Epithelial cell of prostate (primary cell): ENCODE data around the gene PIEZO2.

Experiments used
- DNase-seq: peaks from one replicate; pipeline ENCODE4 v3.0.0-alpha.2; 2011; ENCODE audit warnings: low read depth, low spot score
- H3K27ac ChIP-seq: fragments of 450-650 bp; 2 replicates; pipeline ENCODE4 v1.5.1; 2017; ENCODE audit warnings: mild to moderate bottlenecking

PIEZO2 gene

DNA sequence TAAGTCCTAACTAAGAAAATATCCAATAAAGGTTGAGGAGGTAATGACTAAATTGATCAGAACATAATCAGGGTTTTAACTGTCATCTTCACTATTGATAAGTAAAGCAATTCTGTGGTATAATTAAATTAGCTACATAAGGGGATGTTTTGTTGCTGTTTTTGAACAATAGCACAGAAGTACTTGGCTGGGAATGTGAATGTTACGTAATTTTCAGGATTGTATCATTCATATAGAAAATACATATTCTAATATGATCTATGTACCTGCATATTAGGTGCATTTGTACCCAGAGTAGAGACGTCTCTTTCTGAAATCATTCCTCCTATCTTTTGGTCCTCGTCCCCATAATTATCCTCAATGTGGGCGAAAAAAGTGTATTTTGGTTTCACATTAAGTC is 109.0 kb downstream of the PIEZO2 start:
- H3K27ac ChIP-seq, result no peak overlapping the region
- no peak for DNase-seq

DNA sequence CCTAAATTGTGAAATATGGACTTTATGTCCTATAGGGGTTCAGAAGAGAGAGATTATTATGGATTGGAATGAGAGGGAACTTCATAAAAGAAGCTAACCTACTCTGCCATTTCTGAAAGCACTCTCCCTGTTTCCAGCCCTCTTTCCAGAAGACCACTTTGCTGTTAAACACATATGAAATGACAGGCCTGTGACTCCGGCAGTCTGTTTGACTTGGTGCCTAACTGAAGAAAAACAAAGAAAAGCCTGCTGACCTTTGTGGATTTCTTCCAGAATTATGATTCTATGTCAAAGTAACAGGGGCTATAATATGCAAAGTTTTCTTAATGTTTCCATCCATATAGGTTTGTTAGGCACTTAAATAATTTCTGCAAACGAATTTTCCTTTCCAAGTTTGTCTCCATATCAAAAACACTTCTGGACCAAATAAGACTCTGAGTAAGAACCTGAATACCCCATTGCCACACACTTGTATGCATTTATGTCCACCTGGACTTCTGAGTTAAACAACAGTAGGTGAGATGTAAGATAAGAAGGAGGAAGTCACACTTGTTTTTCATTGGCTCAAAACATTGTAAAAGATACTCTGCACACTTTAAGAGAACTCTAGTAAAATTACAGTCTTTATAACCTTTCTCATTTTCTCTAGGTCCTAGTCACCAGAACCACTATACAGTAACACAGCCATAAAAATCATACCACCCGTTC is 111.7 kb downstream of the PIEZO2 start:
- no peak for DNase-seq
- H3K27ac ChIP-seq, result no peak overlapping the region

DNA sequence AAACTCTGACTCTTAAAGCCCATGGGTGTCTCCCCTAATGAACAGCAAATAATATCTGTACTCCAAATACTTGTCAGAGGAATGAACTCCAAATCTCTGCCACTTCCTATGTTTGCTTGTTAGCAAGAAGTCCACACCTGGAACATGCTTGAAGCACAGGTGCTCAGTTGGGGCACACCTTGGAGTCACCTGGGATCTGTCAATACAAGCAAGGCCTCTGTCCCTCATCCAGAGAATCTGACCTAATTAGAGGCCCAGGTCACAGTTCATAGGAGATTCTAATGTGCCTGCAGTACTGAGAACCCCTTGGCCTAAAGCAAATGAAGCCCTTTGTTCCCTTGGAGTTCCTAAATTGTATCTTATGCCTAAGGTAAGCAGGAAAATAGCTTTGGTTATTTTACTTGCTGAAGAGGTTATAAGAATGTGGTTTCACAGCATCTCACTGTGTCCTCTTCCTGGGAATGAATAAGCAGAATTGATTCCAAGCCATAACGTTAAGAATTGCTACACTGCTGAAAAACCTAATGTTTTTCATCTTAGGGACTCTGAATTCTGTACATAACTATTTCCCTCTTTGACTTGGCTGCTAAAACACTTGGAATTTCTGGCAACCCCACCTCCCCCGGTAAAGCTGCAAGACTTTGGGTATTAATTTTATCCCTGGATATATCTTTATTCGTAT is 113.4 kb downstream of the PIEZO2 start:
- DNase-seq, result no peak
- H3K27ac ChIP-seq, result no peak overlapping the region

DNA sequence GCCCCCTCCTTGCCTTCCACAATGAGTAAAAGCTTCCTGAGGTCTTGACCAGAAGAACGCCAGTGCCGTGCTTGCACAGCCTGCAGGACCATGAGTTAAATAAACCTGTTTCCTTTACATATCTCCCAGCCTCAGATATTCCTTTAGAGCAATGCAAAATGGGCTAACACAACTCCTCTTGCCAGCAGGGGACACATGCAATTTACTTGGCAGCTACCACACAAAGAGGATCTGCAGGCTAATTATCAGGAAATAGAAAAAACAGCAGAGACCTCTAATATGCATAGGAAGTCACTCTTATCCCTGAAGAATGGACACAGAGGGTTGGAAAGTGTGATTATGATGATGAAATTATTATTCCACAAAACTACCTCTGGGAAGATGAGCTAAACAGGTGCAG is 114.0 kb downstream of the PIEZO2 start:
- H3K27ac ChIP-seq, result no peak overlapping the region
- DNase-seq, result no peak

DNA sequence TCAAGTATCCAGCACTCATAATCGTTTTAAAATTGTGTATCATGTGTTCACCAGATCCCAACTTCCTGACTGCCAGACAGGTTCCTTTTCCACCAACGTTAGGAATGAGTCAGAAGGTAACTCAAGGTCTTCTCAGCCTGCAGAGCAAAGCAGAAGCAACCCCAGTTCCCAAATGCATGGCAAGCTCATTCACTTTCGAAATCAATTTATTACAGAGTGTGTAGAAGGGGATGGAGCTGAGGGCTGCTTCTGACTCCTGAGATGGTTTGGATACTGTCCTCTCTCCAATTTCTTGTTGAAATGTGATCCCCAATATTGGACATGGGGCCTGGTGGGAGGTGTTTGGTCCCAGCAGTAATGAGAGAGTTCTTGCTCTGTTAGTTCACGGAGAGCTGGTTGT is 114.5 kb downstream of the PIEZO2 start:
- DNase-seq, result no peak
- H3K27ac ChIP-seq, result no peak overlapping the region

DNA sequence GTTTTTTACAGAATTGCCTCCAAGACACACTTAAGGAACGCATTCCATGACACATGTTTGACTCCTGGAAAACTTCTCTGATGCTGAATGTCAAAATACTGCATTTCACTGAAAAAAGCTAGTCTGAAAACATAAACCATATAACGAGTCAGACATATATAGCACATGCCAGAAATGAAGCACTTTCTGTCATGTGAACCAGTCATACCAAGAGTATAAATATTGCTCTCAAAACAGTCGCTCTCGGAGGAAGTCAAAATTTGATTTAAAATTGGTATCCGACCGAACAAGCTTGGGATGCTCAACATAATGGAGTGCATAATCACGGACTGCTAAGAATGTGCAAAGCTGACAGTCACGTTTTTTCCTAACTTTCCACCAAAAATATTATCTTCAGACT is 115.9 kb downstream of the PIEZO2 start:
- no peak overlapping the region for H3K27ac ChIP-seq
- DNase-seq, result no peak

DNA sequence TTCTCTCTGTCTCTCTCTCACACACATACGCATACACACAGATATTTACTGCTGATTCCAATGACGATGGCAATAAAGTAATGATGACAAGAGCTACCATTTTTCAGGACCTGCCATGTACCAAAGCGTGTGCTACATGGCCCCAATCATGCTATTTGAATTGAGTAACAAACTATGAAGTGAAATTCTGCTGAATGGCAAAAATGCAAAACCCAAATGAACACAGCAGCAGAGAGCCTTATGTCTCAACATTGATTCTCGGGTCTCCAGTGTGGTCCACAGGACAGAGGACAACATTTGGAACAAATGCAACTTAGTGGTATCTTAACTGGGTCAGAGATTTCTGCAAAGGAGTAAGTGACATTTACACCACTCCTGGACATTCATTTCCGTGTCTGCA is 117.4 kb downstream of the PIEZO2 start:
- DNase-seq, result no peak
- H3K27ac ChIP-seq, result no peak overlapping the region

DNA sequence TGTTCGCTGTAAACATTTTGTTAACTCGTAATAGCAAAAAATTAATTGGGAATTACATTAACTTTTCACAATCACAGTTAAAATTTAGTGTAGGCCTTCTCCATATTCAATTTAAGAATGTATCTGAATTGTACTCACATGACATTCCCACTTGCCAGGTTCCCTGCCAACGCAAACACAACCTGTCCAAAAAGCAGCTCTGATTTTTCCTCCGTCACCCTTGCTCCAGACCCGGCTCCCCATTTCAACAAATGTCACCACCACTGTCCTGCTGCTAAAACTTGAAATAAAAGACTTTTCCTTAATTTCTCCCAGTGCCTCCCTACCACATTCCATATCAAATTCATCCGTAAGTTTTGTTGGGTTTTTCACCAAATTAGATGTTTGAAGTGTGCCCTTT is 120.3 kb downstream of the PIEZO2 start:
- H3K27ac ChIP-seq, result no peak overlapping the region
- no peak for DNase-seq

DNA sequence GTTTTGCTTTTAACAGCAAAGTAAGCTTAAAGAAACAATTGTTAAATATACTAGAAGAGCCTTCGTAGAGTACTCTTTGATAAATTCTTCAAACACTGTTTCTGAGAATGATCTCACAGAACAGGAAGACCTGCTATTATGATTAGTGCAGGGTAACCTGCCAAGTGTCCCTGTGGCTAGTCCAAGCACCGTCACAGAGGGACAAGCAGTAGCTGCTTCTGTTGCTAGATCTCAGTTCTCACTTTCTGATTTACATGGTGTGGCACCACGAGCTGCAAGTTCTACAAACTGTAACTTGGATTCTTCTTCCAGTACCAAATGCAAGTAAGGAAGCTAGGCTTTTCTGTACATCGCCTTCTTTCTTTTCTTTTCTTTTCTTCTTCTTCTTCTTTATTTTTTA is 121.5 kb downstream of the PIEZO2 start:
- DNase-seq, result no peak
- no peak overlapping the region for H3K27ac ChIP-seq

DNA sequence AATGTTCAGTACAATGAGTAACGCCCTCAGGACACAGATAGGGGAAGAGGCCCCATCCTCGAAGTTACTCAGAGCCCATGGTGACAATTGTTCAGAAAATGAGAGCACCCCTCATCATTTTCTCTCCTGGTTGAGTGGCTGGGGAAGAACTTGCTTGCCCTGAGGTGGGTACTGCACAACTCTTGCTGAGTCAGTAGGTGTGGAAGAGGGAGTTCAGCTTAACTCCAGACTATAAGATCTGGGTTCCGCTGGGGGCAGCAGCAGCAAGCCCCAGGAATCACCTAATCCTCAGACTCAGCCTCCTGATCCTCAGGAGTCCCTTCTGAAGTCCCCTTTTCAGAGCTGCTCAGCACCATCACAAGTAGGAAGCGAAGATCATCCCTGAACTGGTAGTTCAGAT is 123.7 kb downstream of the PIEZO2 start:
- no peak overlapping the region for H3K27ac ChIP-seq
- no peak for DNase-seq

DNA sequence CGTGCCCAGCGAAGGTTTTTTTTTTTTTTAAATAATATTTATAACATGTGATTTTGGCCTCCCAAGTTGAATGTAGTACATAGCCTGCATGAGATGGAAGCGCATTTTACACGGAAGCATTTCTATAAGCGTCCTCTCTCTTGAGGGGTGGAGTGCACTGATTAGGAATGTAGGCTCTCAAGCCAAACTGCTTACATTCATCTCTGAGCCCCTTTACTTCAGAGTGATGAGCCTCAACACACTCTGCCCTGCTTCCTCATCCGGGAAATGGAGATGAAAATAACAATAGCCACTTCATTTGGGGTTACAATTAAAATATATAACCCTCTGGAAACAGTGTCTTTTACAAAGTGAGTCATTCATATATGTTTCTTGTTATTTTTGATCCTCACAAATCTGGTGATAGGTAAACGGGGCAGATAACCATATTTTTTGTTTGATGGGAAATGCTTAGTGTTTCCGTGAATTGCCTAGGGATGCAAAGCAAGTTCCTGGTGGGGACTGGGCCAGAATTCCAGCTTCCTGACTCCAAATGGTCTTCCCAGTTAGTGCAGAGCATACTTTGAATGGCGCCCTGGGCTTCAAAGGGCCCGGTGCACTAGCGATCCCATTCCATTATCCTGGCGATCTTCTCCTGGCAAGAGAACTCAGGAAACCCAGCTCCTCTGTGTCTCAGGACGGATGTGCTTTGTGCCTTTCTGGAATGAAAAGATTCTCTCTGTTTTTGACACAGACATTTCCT is 124.3 kb downstream of the PIEZO2 start:
- no peak overlapping the region for H3K27ac ChIP-seq
- no peak for DNase-seq

DNA sequence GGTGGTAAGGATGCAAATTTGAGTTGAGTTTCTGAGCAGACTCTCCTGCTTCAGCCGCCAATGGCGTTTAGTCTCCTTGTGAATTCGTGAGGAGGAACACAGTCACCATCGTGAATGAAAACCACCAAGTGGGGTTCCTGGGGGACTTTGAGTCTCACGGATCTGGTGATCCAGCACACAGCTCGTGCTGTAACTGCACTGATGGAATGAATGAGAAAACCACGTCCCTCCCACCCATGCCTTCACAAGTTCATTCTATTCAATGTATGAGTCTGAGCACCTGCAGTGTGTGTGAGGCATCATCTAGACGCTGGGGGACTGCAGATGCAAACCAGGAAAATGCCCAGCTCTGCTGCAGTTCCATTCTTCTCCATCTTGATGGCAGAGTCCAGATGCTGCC is 127.9 kb downstream of the PIEZO2 start:
- no peak overlapping the region for H3K27ac ChIP-seq
- DNase-seq, result no peak

DNA sequence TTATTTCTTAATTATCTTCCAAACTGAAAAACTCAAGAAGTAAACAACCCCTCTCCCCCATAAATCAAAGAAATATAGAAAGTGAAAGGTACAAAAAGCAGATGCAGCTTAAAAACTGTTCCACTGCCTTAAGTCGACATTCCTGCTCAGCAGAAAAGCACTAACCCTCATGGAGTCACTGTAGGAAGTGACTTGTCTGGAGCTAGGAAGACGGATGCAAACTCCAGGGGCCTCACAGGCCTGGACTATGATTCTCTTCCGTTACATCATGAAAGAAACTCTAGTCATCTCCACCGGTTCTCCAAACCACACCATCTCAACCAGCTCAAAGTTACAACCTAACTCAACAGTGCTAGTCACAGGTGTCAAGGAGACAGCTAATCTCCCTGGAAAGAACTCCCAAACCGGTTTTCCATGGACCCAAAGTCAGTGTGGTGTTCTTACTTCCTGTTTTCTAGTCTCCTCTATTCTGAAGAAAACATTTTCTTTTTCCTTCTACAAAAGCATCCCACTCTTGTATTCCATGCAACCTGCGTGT is 128.4 kb downstream of the PIEZO2 start:
- no peak overlapping the region for H3K27ac ChIP-seq
- no peak for DNase-seq

DNA sequence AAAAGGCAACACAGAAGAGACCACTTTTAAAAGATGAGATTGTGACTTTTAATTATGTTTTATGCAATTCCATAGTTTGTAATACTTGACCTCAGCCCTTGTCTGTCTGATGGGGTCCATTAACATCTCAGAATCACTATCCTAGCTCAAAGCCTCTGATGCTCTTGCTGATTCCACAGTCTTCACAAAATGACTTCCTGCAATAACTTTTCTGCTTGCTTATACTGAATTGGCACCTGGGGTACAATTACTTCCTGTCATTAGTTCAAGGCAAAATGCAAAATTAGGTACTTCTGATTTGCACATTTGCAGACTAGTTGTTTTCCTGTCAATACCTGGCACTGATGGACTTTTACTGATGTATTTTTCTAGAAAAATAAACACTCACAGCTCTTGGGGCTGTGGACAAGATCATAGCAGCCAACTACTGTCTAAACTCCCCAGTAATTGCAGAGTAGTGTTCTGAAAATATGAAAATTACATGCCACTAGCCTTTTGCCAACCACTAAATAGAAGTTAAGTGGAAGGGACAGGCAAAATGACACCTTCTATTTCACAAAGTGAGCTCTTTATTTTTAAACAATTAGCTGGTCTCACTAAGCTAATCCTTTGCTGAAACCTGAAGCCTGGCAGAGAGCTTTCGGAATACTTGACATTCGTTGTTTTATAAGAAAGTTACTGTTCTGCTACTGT is 129.1 kb downstream of the PIEZO2 start:
- H3K27ac ChIP-seq, result no peak overlapping the region
- no peak for DNase-seq

DNA sequence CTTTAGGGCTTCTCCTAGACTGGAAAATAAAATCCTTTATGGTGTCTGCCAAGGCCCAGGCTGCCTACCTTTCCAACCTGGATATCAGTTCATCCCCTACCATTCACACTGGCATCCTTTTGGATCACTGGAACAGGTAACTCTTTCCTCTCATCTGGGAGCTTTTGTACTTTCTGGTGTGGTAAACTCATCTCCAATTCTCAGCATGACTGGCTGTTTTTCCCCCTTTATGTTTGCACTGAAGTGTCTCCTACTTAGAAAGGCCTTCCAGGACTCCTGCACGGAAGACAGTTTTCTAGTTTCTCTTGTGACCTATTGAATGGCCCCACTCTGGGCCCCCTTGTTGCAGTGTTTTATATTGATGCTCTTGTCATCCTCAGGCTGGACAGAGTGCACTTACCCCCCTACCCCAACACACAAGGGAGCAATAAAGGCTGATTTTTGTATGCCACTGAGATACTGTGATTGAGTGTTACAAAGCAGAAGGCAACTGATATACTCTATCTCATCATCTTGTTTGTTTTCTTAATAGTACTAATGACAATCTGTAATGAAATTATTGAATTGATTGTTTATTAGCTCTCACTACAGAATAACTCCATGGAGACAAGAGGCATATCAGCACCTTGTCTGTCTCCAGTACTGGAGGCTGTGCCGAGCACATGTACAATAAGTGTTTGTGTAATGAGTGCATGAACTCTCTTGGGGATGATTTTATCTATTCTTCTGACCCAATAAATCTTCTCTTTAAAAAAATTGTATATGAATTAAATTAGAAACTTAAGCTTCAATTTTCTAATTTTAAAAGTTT is 129.9 kb downstream of the PIEZO2 start:
- H3K27ac ChIP-seq, result no peak overlapping the region
- DNase-seq, result no peak

DNA sequence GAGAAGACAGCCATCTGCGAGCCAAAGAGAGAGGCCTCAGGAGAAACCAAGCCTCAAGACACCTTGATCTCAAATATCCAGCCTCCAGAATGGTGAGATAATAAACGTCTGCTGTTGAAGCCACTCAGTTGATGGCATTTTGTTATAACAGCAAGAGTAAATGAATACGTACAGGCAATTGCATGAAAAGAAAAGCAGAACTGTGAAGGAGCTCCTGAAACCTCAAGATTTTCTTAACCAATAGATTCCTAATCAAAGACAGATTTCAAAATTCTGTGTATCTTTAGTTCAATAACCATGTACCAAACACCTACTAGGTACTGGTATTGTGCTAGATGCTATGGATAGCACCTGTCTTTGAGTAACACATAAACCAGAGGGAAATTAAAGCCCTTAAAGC is 139.5 kb downstream of the PIEZO2 start:
- no peak overlapping the region for H3K27ac ChIP-seq
- DNase-seq, result no peak

DNA sequence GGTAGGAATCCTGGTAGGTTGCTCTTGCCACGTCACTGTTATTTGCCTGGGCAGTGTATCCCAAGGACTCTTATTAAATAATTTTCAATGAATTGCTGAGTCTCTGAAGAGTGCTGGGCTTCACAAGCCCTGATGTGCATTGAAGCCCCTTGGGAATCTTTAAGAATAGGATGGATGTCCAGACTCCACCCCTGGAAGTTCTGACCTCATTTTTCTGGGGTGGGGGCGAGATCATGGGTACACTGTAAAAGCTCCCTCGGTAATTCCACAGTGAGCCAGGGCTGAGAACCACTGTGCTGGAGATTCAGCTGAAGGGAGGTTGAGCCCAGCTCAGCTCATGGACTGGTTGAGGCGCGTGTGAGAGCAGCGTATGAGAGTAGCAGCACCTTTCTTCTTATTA is 140.2 kb downstream of the PIEZO2 start:
- no peak overlapping the region for H3K27ac ChIP-seq
- no peak for DNase-seq

DNA sequence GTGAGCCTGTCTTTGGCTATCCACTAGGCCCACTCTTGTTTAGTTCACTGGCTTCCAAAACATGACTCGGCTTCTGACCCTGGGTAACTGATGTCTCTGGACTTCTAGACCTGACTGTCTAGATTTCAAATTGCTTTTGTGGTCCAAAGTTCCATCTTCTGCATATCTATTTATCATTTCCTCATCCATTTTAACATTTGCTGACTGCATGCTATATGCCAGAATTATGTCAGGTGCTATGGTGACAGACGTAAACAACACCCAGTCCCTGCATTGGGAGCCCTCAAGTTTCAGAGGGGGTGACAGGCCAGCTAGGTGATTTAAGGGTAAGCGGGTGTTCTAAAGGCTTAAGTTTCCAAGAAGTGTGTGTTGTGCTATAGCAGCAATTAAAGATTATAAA is 140.9 kb downstream of the PIEZO2 start:
- DNase-seq, result no peak
- no peak overlapping the region for H3K27ac ChIP-seq

DNA sequence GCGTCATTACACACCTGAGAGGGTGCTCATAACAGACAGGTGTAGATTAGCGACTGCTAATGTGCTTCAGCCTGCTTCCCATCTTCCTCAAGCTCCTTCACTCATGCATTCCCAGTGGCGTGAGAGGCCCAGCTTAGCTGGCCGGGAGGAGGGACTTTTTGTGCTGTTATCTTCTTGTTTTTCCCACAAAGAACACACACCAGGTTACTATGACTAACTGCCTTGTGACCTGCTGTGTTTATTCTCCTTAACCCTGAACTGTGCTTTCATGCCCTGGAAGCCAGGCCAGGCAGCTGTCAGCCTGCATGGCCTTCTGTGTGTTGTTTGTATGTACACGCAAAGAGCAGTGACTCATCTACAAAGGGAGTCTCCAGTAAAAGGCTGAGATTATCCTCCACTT is 143.8 kb downstream of the PIEZO2 start:
- no peak overlapping the region for H3K27ac ChIP-seq
- peak; percentile 20 for DNase-seq

DNA sequence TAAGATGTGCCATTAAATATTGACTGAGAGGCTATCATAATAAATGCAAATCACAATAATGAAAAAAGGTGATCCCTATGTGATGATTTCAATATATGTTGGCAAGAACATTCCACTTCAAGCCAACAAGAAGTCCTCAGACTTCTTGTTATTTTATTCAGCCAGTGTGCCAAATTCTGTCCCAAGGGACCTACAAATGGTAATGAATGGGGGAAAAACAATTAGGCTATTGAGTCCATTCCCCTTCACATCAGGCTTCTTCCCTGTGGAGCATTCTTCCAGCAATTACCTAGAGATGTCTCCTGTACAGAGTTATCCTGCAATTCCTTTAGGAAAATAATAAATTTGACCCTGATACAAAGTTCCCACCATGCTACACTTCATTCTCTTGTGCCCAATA is 144.4 kb downstream of the PIEZO2 start:
- no peak overlapping the region for H3K27ac ChIP-seq
- DNase-seq, result no peak
